Lung (tissue), 12 donors: ENCODE measurements around the gene RUFY4. TPM values are rescaled to one million over a fixed set of nuclear protein-coding genes. Genes with fewer than 3 reads are reported as not detected.

Experiments
- ATAC-seq: fragments of 200-7000 bp; cut with Tn5 transposase; one replicate; pipeline ENCODE4 v1.9.1; 2020; ENCODE audit warnings: moderate number of reproducible peaks; ENCODE audit not compliant: insufficient read depth, low FRiP score
- DNase-seq, 3 donors: peaks; one replicate each; pipeline ENCODE4 v3.0.0-alpha.2; 2013 to 2017
- H3K27ac ChIP-seq, 2 donors: one replicate each; pipeline ENCODE4 v1.5.1; 2013; ENCODE audit warnings: mild to moderate bottlenecking in 2 of 2, moderate library complexity in 2 of 2, control low read depth in 1 of 2, inconsistent platforms in 1 of 2, low read depth in 1 of 2, low read length in 1 of 2
- H3K27me3 ChIP-seq, 3 donors: one replicate each; pipeline ENCODE4 v1.5.1; 2013; ENCODE audit warnings: low read length in 2 of 3; ENCODE audit not compliant: control insufficient read depth in 3 of 3, insufficient read depth in 3 of 3
- H3K36me3 ChIP-seq, 4 donors: one replicate each; pipeline ENCODE4 v1.5.1; 2013; ENCODE audit warnings: low read length in 4 of 4, mild to moderate bottlenecking in 1 of 4, moderate library complexity in 1 of 4; ENCODE audit not compliant: control insufficient read depth in 4 of 4, insufficient read depth in 4 of 4
- H3K4me1 ChIP-seq, 5 donors: one replicate each; pipeline ENCODE4 v1.5.1; 2013; ENCODE audit warnings: low read length in 5 of 5, mild to moderate bottlenecking in 2 of 5, moderate library complexity in 1 of 5; ENCODE audit not compliant: control insufficient read depth in 5 of 5, insufficient read depth in 5 of 5
- H3K4me3 ChIP-seq: one replicate; pipeline ENCODE4 v1.5.1; 2013; ENCODE audit warnings: mild to moderate bottlenecking, control low read depth, moderate library complexity
- H3K9ac ChIP-seq, 2 donors: one replicate each; pipeline ENCODE4 v1.5.1; 2013; ENCODE audit warnings: low read length in 2 of 2, control low read depth in 1 of 2; ENCODE audit not compliant: insufficient read depth in 1 of 2
- H3K9me3 ChIP-seq, 4 donors: one replicate each; pipeline ENCODE4 v1.5.1; 2013; ENCODE audit warnings: low read length in 3 of 4, mild to moderate bottlenecking in 1 of 4, moderate library complexity in 1 of 4; ENCODE audit not compliant: control insufficient read depth in 4 of 4, insufficient read depth in 3 of 4
- WGBS, 2 donors: extraction: QIAGEN DNeasy Blood & Tissue Kit; methylation state at CpG; one replicate each; pipeline ENCODE4 v1.1.7; 2013; 5-methylcytosine and 5-hydroxymethylcytosine counted together
- polyA plus RNA-seq, 2 donors: library from polyadenylated mRNA; stranded (reverse); fragments of 200-250 nt; gene quantifications; one replicate each; pipeline ENCODE4 v1.2.1, GENCODE V29; 2013
- total RNA-seq, 2 donors: library from RNA; depleted of rRNA in 1 of 2; stranded (reverse); fragments of >200 nt in 1 of 2; gene quantifications; one replicate each; pipeline ENCODE4 v1.2.1, GENCODE V29; 2014 to 2021
- TF ChIP-seq, protein P1 (sequence below): IDR thresholded peaks from 2 replicates; pipeline ENCODE4 v1.5.1; 2012; ENCODE audit warnings: mild to moderate bottlenecking; ENCODE audit errors: control extremely low read depth, extremely low read depth
- donor health status: control.
- donor health status: control.
- donor health status: Bipolar disorder and iron deficiency.
- donor health status: healthy.
- donor health status: DM: yes; HTN: yes; CAD: no.

Gene RUFY4
- total and polyA plus RNA-seq, 4 donors: 0.15 to 0.57 (median 0.37) TPM

DNA sequence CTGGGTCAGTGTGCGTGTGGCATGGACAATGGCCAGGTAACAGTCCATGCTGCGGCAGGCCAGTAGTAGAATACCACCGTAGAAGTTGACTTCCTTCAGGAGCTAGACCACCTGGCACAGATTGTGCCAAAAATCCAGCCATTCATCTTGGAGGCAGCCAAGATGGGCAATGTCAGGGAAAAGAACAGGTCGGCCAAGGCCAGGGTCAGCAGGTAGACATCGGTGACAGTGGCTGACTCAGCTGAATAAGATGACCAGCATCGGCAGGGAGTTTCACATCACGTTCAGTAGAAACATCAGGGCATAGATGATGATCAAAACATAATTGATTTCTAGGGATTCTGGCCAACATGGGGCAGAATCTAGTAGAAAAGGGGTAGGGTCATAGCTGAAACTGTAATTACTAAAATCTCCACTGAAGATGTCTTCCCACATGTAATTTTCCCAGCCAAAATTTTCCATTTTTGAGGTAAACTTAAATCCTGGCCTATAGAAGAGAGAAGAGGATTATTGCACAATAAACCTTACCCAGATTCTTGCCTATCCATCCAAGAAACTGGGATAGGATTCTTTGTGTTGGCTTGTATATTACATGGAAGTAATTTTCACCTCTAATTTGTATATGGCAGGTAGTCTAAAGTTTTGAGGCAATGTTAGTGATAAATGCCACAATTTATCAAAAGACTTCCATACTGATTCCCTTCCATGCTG, 7.9 kb upstream of the RUFY4 start:
- H3K36me3 ChIP-seq: no peaks in the 10 kb centered on the region
- H3K4me3 ChIP-seq: no peak overlapping the region
- 95 to 97% methylated on average over 7 of the region's 7 CpGs for WGBS, 2 donors
- H3K9me3 ChIP-seq: no peaks in the 10 kb centered on the region
- TF ChIP-seq, protein P1, sequence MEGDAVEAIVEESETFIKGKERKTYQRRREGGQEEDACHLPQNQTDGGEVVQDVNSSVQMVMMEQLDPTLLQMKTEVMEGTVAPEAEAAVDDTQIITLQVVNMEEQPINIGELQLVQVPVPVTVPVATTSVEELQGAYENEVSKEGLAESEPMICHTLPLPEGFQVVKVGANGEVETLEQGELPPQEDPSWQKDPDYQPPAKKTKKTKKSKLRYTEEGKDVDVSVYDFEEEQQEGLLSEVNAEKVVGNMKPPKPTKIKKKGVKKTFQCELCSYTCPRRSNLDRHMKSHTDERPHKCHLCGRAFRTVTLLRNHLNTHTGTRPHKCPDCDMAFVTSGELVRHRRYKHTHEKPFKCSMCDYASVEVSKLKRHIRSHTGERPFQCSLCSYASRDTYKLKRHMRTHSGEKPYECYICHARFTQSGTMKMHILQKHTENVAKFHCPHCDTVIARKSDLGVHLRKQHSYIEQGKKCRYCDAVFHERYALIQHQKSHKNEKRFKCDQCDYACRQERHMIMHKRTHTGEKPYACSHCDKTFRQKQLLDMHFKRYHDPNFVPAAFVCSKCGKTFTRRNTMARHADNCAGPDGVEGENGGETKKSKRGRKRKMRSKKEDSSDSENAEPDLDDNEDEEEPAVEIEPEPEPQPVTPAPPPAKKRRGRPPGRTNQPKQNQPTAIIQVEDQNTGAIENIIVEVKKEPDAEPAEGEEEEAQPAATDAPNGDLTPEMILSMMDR: no peak
- H3K9ac ChIP-seq: no peak overlapping the region
- ATAC-seq (no peak), DNase-seq (no peak)
- no peaks in the 10 kb centered on the region for H3K4me1 ChIP-seq
- H3K27ac ChIP-seq: no peak overlapping the region
- peaks cover 0 to 5% (median 0%) of the 10 kb centered on the region in 3 donors for H3K27me3 ChIP-seq

DNA sequence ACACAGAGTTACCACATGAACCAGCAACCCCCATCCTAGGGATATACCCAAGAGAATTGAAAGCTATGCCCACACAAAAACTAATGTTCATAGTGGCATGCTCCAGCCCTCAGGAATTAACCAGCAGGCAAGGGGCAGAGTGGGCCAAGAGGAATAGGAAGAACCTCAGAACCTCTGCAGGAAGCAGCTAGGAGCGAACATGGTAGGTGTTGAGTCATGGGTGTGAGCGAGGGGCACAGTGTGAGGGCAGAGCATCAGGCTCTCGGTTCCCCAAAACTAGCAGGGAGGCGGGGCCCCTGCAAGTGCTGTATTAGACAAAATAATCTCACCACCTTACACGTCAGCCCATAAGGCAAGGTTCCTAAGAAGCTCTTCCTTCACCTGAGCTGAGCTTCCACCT, 5.6 kb upstream of the RUFY4 start:
- Histone ChIP-seq H3K9ac (no peak overlapping the region), H3K36me3 (no peaks in the 10 kb centered on the region), H3K4me1 (peaks cover 0 to 2% (median 0%) of the 10 kb centered on the region in 5 donors), H3K27ac (no peak overlapping the region), H3K27me3 (peaks cover 0 to 3% (median 0%) of the 10 kb centered on the region in 3 donors), H3K4me3 (no peak overlapping the region), H3K9me3 (no peaks in the 10 kb centered on the region)
- WGBS, 2 donors: 44 to 70% methylated on average over 5 of the region's 5 CpGs
- DNase-seq (no peak), ATAC-seq (no peak)
- TF ChIP-seq, protein P1: no peak

DNA sequence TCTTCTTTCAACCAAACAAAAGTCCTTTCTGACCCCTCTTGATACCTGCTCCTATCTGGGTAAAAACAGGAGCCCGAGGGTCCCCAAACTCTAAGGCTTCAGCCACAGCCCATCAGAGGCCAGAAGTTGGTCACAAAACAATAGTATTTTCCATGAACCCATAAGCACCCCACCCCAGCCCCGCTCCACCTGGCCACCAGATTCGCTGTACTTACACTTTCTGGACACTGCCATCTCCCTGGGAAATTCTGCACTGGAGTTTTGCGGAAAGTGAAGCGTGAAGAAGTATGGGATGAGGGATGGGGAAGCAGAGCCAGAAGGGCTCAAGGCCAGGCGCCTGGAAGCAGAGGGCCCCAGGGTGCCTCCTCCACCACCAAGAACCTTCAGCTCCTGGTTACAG, 5.2 kb upstream of the RUFY4 start:
- ATAC-seq: no peak
- no peaks in the 10 kb centered on the region for H3K9me3 ChIP-seq
- no peak for DNase-seq
- TF ChIP-seq, protein P1: no peak
- no peaks in the 10 kb centered on the region for H3K36me3 ChIP-seq
- H3K4me3 ChIP-seq: no peak overlapping the region
- H3K4me1 ChIP-seq: peaks cover 0 to 3% (median 0%) of the 10 kb centered on the region in 5 donors
- 94% methylated on average over 6 of the region's 6 CpGs for WGBS, 2 donors
- H3K27me3 ChIP-seq: peaks cover 0 to 2% (median 0%) of the 10 kb centered on the region in 3 donors
- H3K27ac ChIP-seq: no peak overlapping the region
- no peak overlapping the region for H3K9ac ChIP-seq
